ENCODE measurements around the gene EIF1AD.
"Not testable (repeated sequence)": the region's sequence is repeated elsewhere in the genome, so short reads cannot be mapped to it uniquely, and the experiment has no call there.

Gene EIF1AD

GRCh38 chr11:66014804-66015453, 13.0 kb upstream of the EIF1AD start:
- no peak overlapping the region for H3K4me3 ChIP-seq (ENCODE audit: low read depth, low read length)
- no peak for DNase-seq (ENCODE audit: low read depth)
- no peak for TF ChIP-seq CTCF (IDR thresholded peaks at IDR 0.05; ENCODE audit: insufficient read depth, low read depth, low read length, missing control alignments)

GRCh38 chr11:66013762-66014100, 11.8 kb upstream of the EIF1AD start:
- no peak overlapping the region for H3K4me3 ChIP-seq (ENCODE audit: low read depth, low read length)

GRCh38 chr11:66012946-66013761, 11.2 kb upstream of the EIF1AD start:
- DNase-seq (ENCODE audit: low read depth) = no peak
- no peak for TF ChIP-seq CTCF (IDR thresholded peaks at IDR 0.05; ENCODE audit: insufficient read depth, low read depth, low read length, missing control alignments)
- H3K4me3 ChIP-seq (ENCODE audit: low read depth, low read length) = no peak overlapping the region

More at GRCh38 chr11:66013762-66014100, 11.8 kb upstream of the EIF1AD start:
- no peak for DNase-seq (ENCODE audit: low read depth)
- TF ChIP-seq CTCF (IDR thresholded peaks at IDR 0.05; ENCODE audit: insufficient read depth, low read depth, low read length, missing control alignments) = no peak

- no peak overlapping the region for H3K4me3 ChIP-seq (ENCODE audit: low read depth, low read length)
- TF ChIP-seq CTCF (IDR thresholded peaks at IDR 0.05; ENCODE audit: insufficient read depth, low read depth, low read length, missing control alignments) = no peak
- DNase-seq (ENCODE audit: low read depth) = no peak
Observed at GRCh38 chr11:66012371-66012945, 10.5 kb upstream of the EIF1AD start.

- no peak within 1 kb of the TSS for H3K4me3 ChIP-seq (ENCODE audit: low read depth, low read length)
- no peak for TF ChIP-seq CTCF (IDR thresholded peaks at IDR 0.05; ENCODE audit: insufficient read depth, low read depth, low read length, missing control alignments)
- no peak for DNase-seq (ENCODE audit: low read depth)
Observed at GRCh38 chr11:66011785-66012303, 9.9 kb upstream of the EIF1AD start, which contains the start of gene CST6. Gene CST6, plus strand, starts transcription at chr11:66012008. Its CDS starts 37 bp downstream, at chr11:66012045.

- no peak overlapping the region for H3K4me3 ChIP-seq (ENCODE audit: low read depth, low read length)
- TF ChIP-seq CTCF (IDR thresholded peaks at IDR 0.05; ENCODE audit: insufficient read depth, low read depth, low read length, missing control alignments) = no peak
- DNase-seq (ENCODE audit: low read depth) = no peak
Observed at GRCh38 chr11:66011239-66011784, 9.4 kb upstream of the EIF1AD start.

GRCh38 chr11:66010036-66010435, 8.1 kb upstream of the EIF1AD start:
- H3K4me3 ChIP-seq (ENCODE audit: low read depth, low read length); DNase-seq (ENCODE audit: low read depth): not testable (repeated sequence)
